ENCODE data around the gene SLC9A8. TPM values are rescaled to one million over a fixed set of nuclear protein-coding genes. Genes with fewer than 3 reads are reported as not detected.

The SLC9A8 gene
- total RNA-seq, 1 experiment from 2014 or later: 6.5 TPM

DNA sequence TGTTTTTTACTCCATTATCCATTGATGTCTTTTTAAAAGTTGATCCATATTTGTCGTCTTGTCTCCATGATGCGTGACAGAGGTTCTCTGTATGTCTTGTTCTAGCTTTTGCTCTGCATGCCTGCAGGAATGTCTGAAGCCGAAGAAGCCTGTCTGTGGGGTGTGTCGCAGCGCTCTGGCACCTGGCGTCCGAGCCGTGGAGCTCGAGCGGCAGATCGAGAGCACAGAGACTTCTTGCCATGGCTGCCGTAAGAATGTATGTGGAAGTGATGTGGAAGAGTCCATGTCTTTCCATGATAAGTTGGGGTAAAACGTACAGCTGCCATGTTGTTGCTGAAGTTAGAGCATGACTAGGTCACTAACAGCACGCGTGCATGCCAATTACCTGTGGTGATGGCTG is 128.8 kb downstream of the SLC9A8 start:
- H3K4me3 Mint-ChIP-seq: no peak overlapping the region
- ATAC-seq (no peak), DNase-seq (ENCODE audit: low spot score) (no peak)
- H3K36me3 Mint-ChIP-seq: peaks cover 50% of the 10 kb centered on the region
- TF ChIP-seq, protein P1, sequence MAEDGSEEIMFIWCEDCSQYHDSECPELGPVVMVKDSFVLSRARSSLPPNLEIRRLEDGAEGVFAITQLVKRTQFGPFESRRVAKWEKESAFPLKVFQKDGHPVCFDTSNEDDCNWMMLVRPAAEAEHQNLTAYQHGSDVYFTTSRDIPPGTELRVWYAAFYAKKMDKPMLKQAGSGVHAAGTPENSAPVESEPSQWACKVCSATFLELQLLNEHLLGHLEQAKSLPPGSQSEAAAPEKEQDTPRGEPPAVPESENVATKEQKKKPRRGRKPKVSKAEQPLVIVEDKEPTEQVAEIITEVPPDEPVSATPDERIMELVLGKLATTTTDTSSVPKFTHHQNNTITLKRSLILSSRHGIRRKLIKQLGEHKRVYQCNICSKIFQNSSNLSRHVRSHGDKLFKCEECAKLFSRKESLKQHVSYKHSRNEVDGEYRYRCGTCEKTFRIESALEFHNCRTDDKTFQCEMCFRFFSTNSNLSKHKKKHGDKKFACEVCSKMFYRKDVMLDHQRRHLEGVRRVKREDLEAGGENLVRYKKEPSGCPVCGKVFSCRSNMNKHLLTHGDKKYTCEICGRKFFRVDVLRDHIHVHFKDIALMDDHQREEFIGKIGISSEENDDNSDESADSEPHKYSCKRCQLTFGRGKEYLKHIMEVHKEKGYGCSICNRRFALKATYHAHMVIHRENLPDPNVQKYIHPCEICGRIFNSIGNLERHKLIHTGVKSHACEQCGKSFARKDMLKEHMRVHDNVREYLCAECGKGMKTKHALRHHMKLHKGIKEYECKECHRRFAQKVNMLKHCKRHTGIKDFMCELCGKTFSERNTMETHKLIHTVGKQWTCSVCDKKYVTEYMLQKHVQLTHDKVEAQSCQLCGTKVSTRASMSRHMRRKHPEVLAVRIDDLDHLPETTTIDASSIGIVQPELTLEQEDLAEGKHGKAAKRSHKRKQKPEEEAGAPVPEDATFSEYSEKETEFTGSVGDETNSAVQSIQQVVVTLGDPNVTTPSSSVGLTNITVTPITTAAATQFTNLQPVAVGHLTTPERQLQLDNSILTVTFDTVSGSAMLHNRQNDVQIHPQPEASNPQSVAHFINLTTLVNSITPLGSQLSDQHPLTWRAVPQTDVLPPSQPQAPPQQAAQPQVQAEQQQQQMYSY (CRISPR knock-in tag; IDR thresholded peaks at IDR 0.05): no peak
- TF ChIP-seq NFE2L1 (CRISPR knock-in tag; IDR thresholded peaks at IDR 0.05): no peak
- TF ChIP-seq, protein P2, sequence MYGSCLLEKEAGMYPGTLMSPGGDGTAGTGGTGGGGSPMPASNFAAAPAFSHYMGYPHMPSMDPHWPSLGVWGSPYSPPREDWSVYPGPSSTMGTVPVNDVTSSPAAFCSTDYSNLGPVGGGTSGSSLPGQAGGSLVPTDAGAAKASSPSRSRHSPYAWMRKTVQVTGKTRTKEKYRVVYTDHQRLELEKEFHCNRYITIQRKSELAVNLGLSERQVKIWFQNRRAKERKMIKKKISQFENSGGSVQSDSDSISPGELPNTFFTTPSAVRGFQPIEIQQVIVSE (CRISPR knock-in tag; IDR thresholded peaks at IDR 0.05; ENCODE audit: borderline replicate concordance): no peak
- no peak for TF ChIP-seq ZNF263 (CRISPR knock-in tag; IDR thresholded peaks at IDR 0.05; ENCODE audit: low read depth)
- TF ChIP-seq FOXK1 (CRISPR knock-in tag; IDR thresholded peaks at IDR 0.05): no peak
- peaks cover 30% of the 10 kb centered on the region for H3K4me1 Mint-ChIP-seq
- ChIA-PET POLR2A (interaction anchor here (0.6 kb wide), 1 partner anchor 65 kb away, joined by 7 read pairs; no protein-coding TSS in a partner anchor), CTCF (no interaction called here)
- no peaks in the 10 kb centered on the region for H3K27me3 Mint-ChIP-seq (ENCODE audit: low read depth)
- no peaks in the 10 kb centered on the region for H3K9me3 Mint-ChIP-seq
- H3K27ac Mint-ChIP-seq: peak overlapping the region; percentile 89

Other genes with a start within 250 kb of the SLC9A8 start
- gene PTGIS, start 244.7 kb upstream of the SLC9A8 start, total RNA-seq (2021): 24.3 to 37.0 TPM (median 34.4 TPM) in 3 replicates
- 62.4 to 71.5 TPM (median 69.4 TPM) in 3 replicates for gene B4GALT5, start 99.0 kb upstream of the SLC9A8 start, total RNA-seq (2021)
- 10.1 to 11.3 TPM (median 11.3 TPM) in 3 replicates for gene SPATA2, start 102.7 kb downstream of the SLC9A8 start, total RNA-seq (2021)
- gene RNF114, start 123.6 kb downstream of the SLC9A8 start, total RNA-seq (2021): 86.6 to 91.6 TPM (median 88.1 TPM) in 3 replicates
- 7.0 to 8.7 TPM (median 7.9 TPM) in 3 replicates for gene SNAI1, start 170.2 kb downstream of the SLC9A8 start, total RNA-seq (2021)